Effector memory CD4-positive, alpha-beta T cell (primary cell): ENCODE results near the gene SYNGR3.
"Not testable (repeated sequence)": the region's sequence is repeated elsewhere in the genome, so short reads cannot be mapped to it uniquely, and the experiment has no call there.

ENCODE experiments used
- DNase-seq, 3 donors: peaks; one replicate each; pipeline ENCODE4 v3.0.0-alpha.2; 2020
- H3K27ac ChIP-seq: 2 replicates; pipeline ENCODE4 v1.7.0; 2013; ENCODE audit warnings: mild to moderate bottlenecking, low read length, moderate library complexity; ENCODE audit not compliant: insufficient read depth, poor library complexity, severe bottlenecking
- H3K27me3 ChIP-seq: replicated peaks from 2 replicates; pipeline ENCODE4 v1.7.0; 2013; ENCODE audit warnings: mild to moderate bottlenecking, low read length; ENCODE audit not compliant: insufficient read depth, control insufficient read depth, poor library complexity, severe bottlenecking
- H3K36me3 ChIP-seq: 2 replicates; pipeline ENCODE4 v1.7.0; 2013; ENCODE audit warnings: mild to moderate bottlenecking, low read length, moderate library complexity; ENCODE audit not compliant: control insufficient read depth, insufficient read depth
- H3K4me1 ChIP-seq: 2 replicates; pipeline ENCODE4 v1.7.0; 2013; ENCODE audit warnings: low read length, mild to moderate bottlenecking; ENCODE audit not compliant: control insufficient read depth, insufficient read depth, poor library complexity, severe bottlenecking
- H3K4me3 ChIP-seq: 2 replicates; pipeline ENCODE4 v1.7.0; 2013; ENCODE audit warnings: low read length, low read depth, mild to moderate bottlenecking; ENCODE audit not compliant: insufficient read depth, poor library complexity, severe bottlenecking
- H3K9me3 ChIP-seq: 2 replicates; pipeline ENCODE4 v1.7.0; 2013; ENCODE audit warnings: mild to moderate bottlenecking, low read length, moderate library complexity; ENCODE audit not compliant: control insufficient read depth

The SYNGR3 gene

DNA sequence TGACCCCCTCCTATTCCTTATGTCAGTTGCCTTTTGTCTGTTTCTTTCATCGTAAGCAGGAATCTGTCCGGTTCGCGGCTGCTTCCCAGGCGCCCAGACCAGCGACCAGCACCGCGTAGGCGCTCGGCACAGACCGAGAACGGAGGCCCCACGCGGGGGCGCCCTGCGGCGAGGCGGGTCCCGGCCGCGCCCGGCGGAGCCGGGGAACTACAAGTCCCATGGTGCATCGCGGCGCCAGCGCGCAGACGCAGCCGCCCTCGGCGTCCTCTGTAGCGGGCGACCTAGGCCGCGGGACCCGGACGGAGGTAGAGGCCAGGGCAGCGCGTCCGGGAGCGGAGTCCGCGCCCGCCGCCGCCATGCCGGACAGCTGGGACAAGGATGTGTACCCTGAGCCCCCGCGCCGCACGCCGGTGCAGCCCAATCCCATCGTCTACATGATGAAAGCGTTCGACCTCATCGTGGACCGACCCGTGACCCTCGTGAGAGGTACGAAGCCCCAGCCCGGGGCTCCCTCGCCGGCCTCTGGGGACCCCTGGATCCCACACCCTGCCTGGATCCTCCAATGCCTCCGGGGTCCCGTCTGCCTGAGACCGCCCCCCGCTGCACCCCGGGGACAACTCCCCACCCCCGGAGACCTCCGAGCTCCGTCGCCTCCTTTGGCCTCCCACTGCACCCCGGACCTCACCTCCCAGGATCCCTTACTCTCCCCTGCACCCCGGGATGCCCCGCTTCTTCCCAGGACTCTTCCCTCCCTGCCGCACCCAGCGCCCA lies 30.3 kb upstream of the SYNGR3 start, which contains the start of gene NDUFB10:
Gene NDUFB10, plus strand, starts transcription at position 270 of the 771 bp plus-strand sequence. Its CDS starts 87 bp downstream, at position 357.
- Histone ChIP-seq H3K9me3 (no peaks in the 10 kb centered on the region), H3K4me1 (peaks cover 42% of the 10 kb centered on the region), H3K27ac (peak within 1 kb of the TSS; percentile 74), H3K36me3 (peaks cover 15% of the 10 kb centered on the region), H3K4me3 (peak within 1 kb of the TSS; percentile 76), H3K27me3 (no peaks in the 10 kb centered on the region)
- DNase-seq = peak; percentile 78 to 86 (median 80)

- H3K9me3 ChIP-seq = no peaks in the 10 kb centered on the region
- H3K27me3 ChIP-seq = no peaks in the 10 kb centered on the region
- H3K4me1 ChIP-seq = peaks cover 49% of the 10 kb centered on the region
- no peak for DNase-seq
- peak overlapping the region; percentile 13 for H3K27ac ChIP-seq
- H3K4me3 ChIP-seq = no peak overlapping the region
- peaks cover 15% of the 10 kb centered on the region for H3K36me3 ChIP-seq
Measured at GRCh38 chr16:1960665-1961630, 28.8 kb upstream of the SYNGR3 start.

GRCh38 chr16:1961651-1962067 lies 28.1 kb upstream of the SYNGR3 start:
- Histone ChIP-seq H3K4me3 (no peak overlapping the region), H3K4me1 (peaks cover 50% of the 10 kb centered on the region), H3K27ac (no peak overlapping the region), H3K27me3 (no peaks in the 10 kb centered on the region), H3K36me3 (peaks cover 15% of the 10 kb centered on the region), H3K9me3 (no peaks in the 10 kb centered on the region)
- no peak for DNase-seq

DNA sequence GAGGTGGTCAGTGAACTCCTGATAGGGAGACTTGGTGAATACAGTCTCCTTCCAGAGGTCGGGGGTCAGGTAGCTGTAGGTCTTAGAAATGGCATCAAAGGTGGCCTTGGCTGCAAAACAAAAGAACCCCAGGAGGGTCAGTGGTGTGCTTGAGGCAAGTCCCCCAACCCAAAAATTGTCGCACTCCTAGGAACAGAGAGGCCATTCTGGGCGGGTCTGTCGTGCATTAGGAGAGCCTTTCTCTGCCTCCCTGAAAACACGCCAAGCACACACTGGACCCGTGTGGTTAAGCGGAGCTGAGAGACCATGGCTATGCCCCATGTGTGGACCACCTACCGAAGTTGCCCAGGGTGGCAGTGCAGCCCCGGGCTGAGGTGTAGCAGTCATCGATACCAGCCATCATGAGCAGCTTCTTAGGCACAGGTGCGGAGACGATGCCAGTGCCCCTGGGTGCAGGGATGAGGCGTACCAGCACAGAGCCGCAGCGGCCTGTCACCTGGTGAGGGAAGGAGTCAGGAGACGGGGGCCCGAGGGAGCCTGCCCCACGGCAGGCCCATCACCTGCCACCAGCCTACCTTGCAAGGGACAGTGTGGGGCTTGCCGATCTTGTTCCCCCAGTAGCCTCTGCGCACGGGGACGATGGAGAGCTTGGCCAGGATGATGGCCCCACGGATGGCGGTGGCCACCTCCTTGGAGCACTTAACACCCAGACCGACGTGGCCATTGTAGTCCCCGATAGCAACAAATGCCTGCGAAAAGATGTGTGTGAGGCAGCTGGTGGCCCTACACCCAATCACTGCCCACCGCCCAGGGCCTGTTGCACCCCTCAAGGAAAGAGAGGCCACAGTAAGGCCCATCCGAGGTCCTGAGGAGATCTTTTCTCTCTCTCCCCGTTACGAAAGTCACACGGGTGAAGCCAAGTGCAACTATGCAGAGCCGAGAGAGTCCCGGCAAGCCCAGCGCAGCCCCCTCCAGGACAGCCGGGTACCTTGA lies 27.3 kb upstream of the SYNGR3 start:
- not testable (repeated sequence) for H3K27me3 ChIP-seq, DNase-seq, H3K4me3 ChIP-seq, H3K9me3 ChIP-seq
- H3K36me3 ChIP-seq = peaks cover 15% of the 10 kb centered on the region
- peak overlapping the region; percentile 97 for H3K27ac ChIP-seq
- peaks cover 50% of the 10 kb centered on the region for H3K4me1 ChIP-seq

DNA sequence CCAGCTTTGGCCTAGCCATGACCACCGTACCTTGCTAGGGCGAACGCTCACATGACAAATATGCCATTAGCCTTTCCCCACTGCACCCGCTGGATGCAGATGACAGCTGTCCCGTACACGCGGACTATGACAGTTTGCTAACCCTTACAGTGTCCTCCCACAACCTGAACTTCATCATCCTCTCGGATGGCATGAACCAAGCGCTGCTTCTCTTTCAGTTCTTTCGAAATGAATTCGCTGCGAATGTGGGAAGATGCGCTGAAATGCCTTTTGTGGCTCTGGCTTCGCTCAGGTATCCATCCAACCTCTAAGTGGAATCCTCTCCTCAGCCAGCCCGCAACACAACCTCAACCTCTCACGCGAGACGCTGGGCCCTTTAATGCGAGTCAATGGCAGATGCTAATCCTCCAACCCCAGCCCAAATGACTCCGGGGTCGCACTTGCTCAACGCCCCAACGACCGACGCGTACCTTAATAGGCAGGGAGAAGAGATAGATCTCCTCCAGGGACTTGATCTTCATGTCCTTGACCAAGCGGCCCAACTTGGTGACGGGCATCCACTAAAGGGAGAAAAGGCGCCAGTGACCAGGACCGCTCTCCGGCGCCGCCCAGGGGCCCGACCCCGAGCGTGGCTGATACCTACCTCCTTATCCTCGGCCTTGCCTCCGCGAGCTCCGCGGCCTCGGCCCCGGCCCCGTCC lies 25.8 kb upstream of the SYNGR3 start:
- H3K27me3 ChIP-seq = no peaks in the 10 kb centered on the region
- H3K4me3 ChIP-seq = peak overlapping the region; percentile 77
- peaks cover 48% of the 10 kb centered on the region for H3K4me1 ChIP-seq
- DNase-seq = peak in 2 of 3 donors; percentile 30 to 31
- peaks cover 15% of the 10 kb centered on the region for H3K36me3 ChIP-seq
- H3K27ac ChIP-seq = peak overlapping the region; percentile 97
- no peaks in the 10 kb centered on the region for H3K9me3 ChIP-seq

GRCh38 chr16:1964506-1965395 lies 25.0 kb upstream of the SYNGR3 start, which contains the start of gene RPS2:
TSS of gene RPS2 (minus strand) at chr16:1964826. CDS start at chr16:1964625, 201 bp downstream.
- Histone ChIP-seq H3K27ac (peak within 1 kb of the TSS; percentile 97), H3K36me3 (peaks cover 15% of the 10 kb centered on the region), H3K9me3 (no peaks in the 10 kb centered on the region), H3K4me1 (peaks cover 42% of the 10 kb centered on the region), H3K4me3 (peak within 1 kb of the TSS; percentile 77), H3K27me3 (no peaks in the 10 kb centered on the region)
- DNase-seq = peak; percentile 98 to 100 (median 99)

- Histone ChIP-seq H3K9me3 (no peaks in the 10 kb centered on the region), H3K27me3 (no peaks in the 10 kb centered on the region), H3K36me3 (peaks cover 15% of the 10 kb centered on the region), H3K4me1 (peaks cover 35% of the 10 kb centered on the region), H3K27ac (peak overlapping the region; percentile 97), H3K4me3 (peak overlapping the region; percentile 77)
- no peak for DNase-seq
Measured at GRCh38 chr16:1965396-1966001, 24.3 kb upstream of the SYNGR3 start.

DNA sequence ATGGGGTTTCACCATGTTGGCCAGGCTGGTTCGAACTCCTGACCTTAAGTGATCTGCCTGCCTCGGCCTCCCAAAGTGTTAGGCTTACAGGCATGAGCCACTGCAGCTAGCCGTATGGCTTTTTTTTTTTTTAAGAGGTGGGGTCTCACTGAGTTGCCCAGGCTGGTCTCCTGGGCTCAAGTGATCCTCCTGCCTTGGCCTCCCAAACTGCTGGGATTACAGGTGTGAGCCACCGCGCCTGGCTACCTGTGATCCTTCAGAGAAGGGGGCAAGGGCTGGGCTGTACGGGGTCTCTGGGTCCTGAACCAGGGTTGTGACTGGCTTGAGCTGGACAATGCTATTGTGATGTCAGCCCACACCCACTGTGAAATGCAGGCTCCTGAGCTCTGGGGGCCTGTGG lies 23.3 kb upstream of the SYNGR3 start, which contains the start of gene RNF151:
Gene RNF151, plus strand, starts transcription at position 397 of the 400 bp plus-strand sequence. CDS start 26 bp downstream, outside the sequence.
- Histone ChIP-seq H3K4me3 (peak within 1 kb of the TSS; percentile 77), H3K27ac (peak within 1 kb of the TSS; percentile 97)
- DNase-seq = no peak

More for the DNA sequence above, 23.3 kb upstream of the SYNGR3 start, which contains the start of gene RNF151:
- Histone ChIP-seq H3K4me1 (peaks cover 32% of the 10 kb centered on the region), H3K9me3 (no peaks in the 10 kb centered on the region), H3K36me3 (peaks cover 15% of the 10 kb centered on the region), H3K27me3 (no peaks in the 10 kb centered on the region)
